Endothelial cell (in vitro differentiated cells): Measurements from ENCODE around the gene CCL8. TPM values are rescaled to one million over a fixed set of nuclear protein-coding genes. Genes with fewer than 3 reads are reported as not detected.

Experiments
- DNase-seq: peaks from one replicate; pipeline ENCODE4 v3.0.0; 2021; ENCODE audit warnings: low spot score
- H3K27ac Mint-ChIP-seq: one replicate; pipeline ENCODE4 v1.8.0; 2021; ENCODE audit warnings: mixed read lengths, inconsistent platforms; ENCODE audit not compliant: unreplicated experiment
- H3K27me3 Mint-ChIP-seq: one replicate; pipeline ENCODE4 v1.8.0; 2021; ENCODE audit warnings: mild to moderate bottlenecking, moderate library complexity, mixed read lengths, inconsistent platforms; ENCODE audit not compliant: unreplicated experiment
- H3K36me3 Mint-ChIP-seq: one replicate; pipeline ENCODE4 v1.8.0; 2021; ENCODE audit warnings: mild to moderate bottlenecking, low read depth, mixed read lengths, inconsistent platforms; ENCODE audit not compliant: unreplicated experiment
- H3K4me1 Mint-ChIP-seq: one replicate; pipeline ENCODE4 v1.8.0; 2021; ENCODE audit warnings: mild to moderate bottlenecking, mixed read lengths, inconsistent platforms; ENCODE audit not compliant: unreplicated experiment
- H3K4me3 Mint-ChIP-seq: one replicate; pipeline ENCODE4 v1.8.0; 2021; ENCODE audit warnings: mild to moderate bottlenecking, mixed read lengths, inconsistent platforms; ENCODE audit not compliant: unreplicated experiment
- H3K9me3 Mint-ChIP-seq: one replicate; pipeline ENCODE4 v1.8.0; 2021; ENCODE audit warnings: mixed read lengths, inconsistent platforms; ENCODE audit not compliant: unreplicated experiment
- CTCF ChIP-seq: fragments of 200-600 bp; sonication (generic); IDR thresholded peaks from one replicate; pipeline ENCODE4 v1.5.0; 2021; ENCODE audit warnings: antibody characterized with exemption; ENCODE audit not compliant: unreplicated experiment
- total RNA-seq: library from RNA; stranded (reverse); fragmentation: NEBNext Ultra II Directional; extraction: Animal tissue kit (Norgen Biotek cat#: 25700); gene quantifications from one replicate; pipeline ENCODE4 v1.2.1, GENCODE V29; 2021; ENCODE audit not compliant: unreplicated experiment

CCL8 gene
- total RNA-seq, 1 donor from 2014 or later = not detected

- TF ChIP-seq CTCF = no peak
- Mint-ChIP-seq H3K27me3 (no peaks in the 10 kb centered on the region), H3K36me3 (no peaks in the 10 kb centered on the region), H3K9me3 (no peaks in the 10 kb centered on the region), H3K27ac (no peak overlapping the region), H3K4me3 (no peak overlapping the region), H3K4me1 (no peaks in the 10 kb centered on the region)
- DNase-seq = no peak
These were observed 22.7 kb downstream of the CCL8 start for GRCh38 chr17:34341916-34342315.

GRCh38 chr17:34347063-34347462 is 27.8 kb downstream of the CCL8 start:
- Mint-ChIP-seq H3K9me3 (no peaks in the 10 kb centered on the region), H3K4me3 (no peak overlapping the region), H3K27me3 (no peaks in the 10 kb centered on the region), H3K4me1 (no peaks in the 10 kb centered on the region), H3K36me3 (no peaks in the 10 kb centered on the region), H3K27ac (no peak overlapping the region)
- TF ChIP-seq CTCF = no peak
- DNase-seq = no peak

GRCh38 chr17:34349751-34350150 is 30.5 kb downstream of the CCL8 start:
- Mint-ChIP-seq H3K9me3 (no peaks in the 10 kb centered on the region), H3K4me3 (no peak overlapping the region), H3K36me3 (no peaks in the 10 kb centered on the region), H3K27me3 (no peaks in the 10 kb centered on the region), H3K4me1 (no peaks in the 10 kb centered on the region), H3K27ac (no peak overlapping the region)
- no peak for DNase-seq
- no peak for TF ChIP-seq CTCF

GRCh38 chr17:34351096-34351495 is 31.9 kb downstream of the CCL8 start:
- no peaks in the 10 kb centered on the region for H3K36me3 Mint-ChIP-seq
- H3K27me3 Mint-ChIP-seq = no peaks in the 10 kb centered on the region
- no peaks in the 10 kb centered on the region for H3K9me3 Mint-ChIP-seq
- H3K27ac Mint-ChIP-seq = no peak overlapping the region
- no peaks in the 10 kb centered on the region for H3K4me1 Mint-ChIP-seq
- no peak for DNase-seq
- no peak for TF ChIP-seq CTCF
- no peak overlapping the region for H3K4me3 Mint-ChIP-seq

GRCh38 chr17:34352191-34352590 is 33.0 kb downstream of the CCL8 start:
- Mint-ChIP-seq H3K27ac (no peak overlapping the region), H3K27me3 (no peaks in the 10 kb centered on the region), H3K9me3 (no peaks in the 10 kb centered on the region), H3K4me3 (no peak overlapping the region), H3K4me1 (no peaks in the 10 kb centered on the region), H3K36me3 (no peaks in the 10 kb centered on the region)
- no peak for TF ChIP-seq CTCF
- no peak for DNase-seq
